HepG2 (cell line): ENCODE measurements around the gene NID2. TPM values are rescaled to one million over a fixed set of nuclear protein-coding genes. Genes with fewer than 3 reads are reported as not detected.
A peak's percentile ranks its signal among the peaks of the same experiment; 100 is the strongest.

Source experiments
- ESRRA ChIP-seq: sonication (generic); formaldehyde crosslinking; IDR thresholded peaks from 2 replicates; pipeline ENCODE4 v1.5.1; 2020; ENCODE audit warnings: mild to moderate bottlenecking, low read depth, missing genetic modification reagents
- KDM4B ChIP-seq: sonication (generic); formaldehyde crosslinking; IDR thresholded peaks from 2 replicates; pipeline ENCODE4 v1.4.0; 2020; ENCODE audit warnings: missing genetic modification reagents
- NFYC ChIP-seq: IDR thresholded peaks from 2 replicates; pipeline ENCODE4 v1.6.1; 2016; ENCODE audit warnings: missing genetic modification reagents, missing compliant biosample characterization
- TEAD2 ChIP-seq: sonication (generic); formaldehyde crosslinking; IDR thresholded peaks from 2 replicates; pipeline ENCODE4 v1.9.0; 2021; ENCODE audit warnings: missing genetic modification reagents
- ZKSCAN5 ChIP-seq: sonication (generic); formaldehyde crosslinking; IDR thresholded peaks from 2 replicates; pipeline ENCODE4 v1.5.1; 2020; ENCODE audit warnings: mild to moderate bottlenecking, missing genetic modification reagents
- ZNF12 ChIP-seq: sonication (generic); formaldehyde crosslinking; IDR thresholded peaks from 2 replicates; pipeline ENCODE4 v1.5.0; 2020; ENCODE audit warnings: missing genetic modification reagents
- ZNF614 ChIP-seq: IDR thresholded peaks from 2 replicates; pipeline ENCODE4 v1.6.1; 2018; ENCODE audit warnings: missing biosample characterization, missing genetic modification reagents, inconsistent platforms, borderline replicate concordance
- ZNF792 ChIP-seq: IDR thresholded peaks from 2 replicates; pipeline ENCODE4 v1.6.1; 2016
- polyA plus RNA-seq, 8 experiments: library from polyadenylated mRNA; depleted of rRNA in 3 of 8; stranded (reverse) in 7 of 8; unstranded in 1 of 8; fragments of >200 nt; fragmentation: Illumina TruSeq in 4 of 8; extraction: Trizol in 4 of 8; gene quantifications; 2 replicates each; pipeline versions ENCODE4 v1.2.1 to v1.2.3, GENCODE V29; 2011 to 2016; ENCODE audit warnings: low read depth in 4 of 8, missing spikeins in 1 of 8, mixed read lengths in 1 of 8; ENCODE audit not compliant: insufficient read depth in 1 of 8
- total RNA-seq, 5 experiments: library from RNA; depleted of rRNA; stranded (reverse); fragments of >200 nt; fragmentation: Illumina TruSeq; extraction: Trizol; gene quantifications; 2 replicates each; pipeline ENCODE4 v1.2.3, GENCODE V29; 2016; ENCODE audit warnings: low read depth in 1 of 5
- TF ChIP-seq, protein P1 (sequence below): sonication (generic); formaldehyde crosslinking; IDR thresholded peaks from 2 replicates; pipeline ENCODE4 v1.4.0; 2020; ENCODE audit warnings: missing genetic modification reagents, borderline replicate concordance
- TF ChIP-seq, protein P2 (sequence below): sonication (generic); formaldehyde crosslinking; IDR thresholded peaks from 2 replicates; pipeline ENCODE4 v1.4.0; 2020; ENCODE audit warnings: mild to moderate bottlenecking, low read depth, missing genetic modification reagents
- TF ChIP-seq, protein P3 (sequence below): sonication (generic); formaldehyde crosslinking; IDR thresholded peaks from 2 replicates; pipeline ENCODE4 v1.4.0; 2020; ENCODE audit warnings: low read depth, mild to moderate bottlenecking, missing genetic modification reagents
- TF ChIP-seq, protein P4 (sequence below): IDR thresholded peaks from 2 replicates; pipeline ENCODE4 v1.6.1; 2016; ENCODE audit warnings: control low read depth
- TF ChIP-seq, protein P5 (sequence below): fragments of 450-650 bp; IDR thresholded peaks from 2 replicates; pipeline ENCODE4 v1.6.1; 2017; ENCODE audit warnings: mild to moderate bottlenecking
- TF ChIP-seq, protein P6 (sequence below): sonication (generic); formaldehyde crosslinking; IDR thresholded peaks from 2 replicates; pipeline ENCODE4 v1.5.0; 2020; ENCODE audit warnings: mild to moderate bottlenecking, missing genetic modification reagents, moderate library complexity
- TF ChIP-seq, protein P7 (sequence below): sonication (generic); formaldehyde crosslinking; conservative IDR thresholded peaks from 2 replicates; pipeline ENCODE4 v1.8.0; 2022; ENCODE audit warnings: low read depth, missing genetic modification reagents

NID2 gene
- total and polyA plus RNA-seq, 2 of the 13 experiments (the other 11 are each of a cell fraction or from before 2014, with no cell fraction given), result 0.11 TPM; not detected in 1

DNA sequence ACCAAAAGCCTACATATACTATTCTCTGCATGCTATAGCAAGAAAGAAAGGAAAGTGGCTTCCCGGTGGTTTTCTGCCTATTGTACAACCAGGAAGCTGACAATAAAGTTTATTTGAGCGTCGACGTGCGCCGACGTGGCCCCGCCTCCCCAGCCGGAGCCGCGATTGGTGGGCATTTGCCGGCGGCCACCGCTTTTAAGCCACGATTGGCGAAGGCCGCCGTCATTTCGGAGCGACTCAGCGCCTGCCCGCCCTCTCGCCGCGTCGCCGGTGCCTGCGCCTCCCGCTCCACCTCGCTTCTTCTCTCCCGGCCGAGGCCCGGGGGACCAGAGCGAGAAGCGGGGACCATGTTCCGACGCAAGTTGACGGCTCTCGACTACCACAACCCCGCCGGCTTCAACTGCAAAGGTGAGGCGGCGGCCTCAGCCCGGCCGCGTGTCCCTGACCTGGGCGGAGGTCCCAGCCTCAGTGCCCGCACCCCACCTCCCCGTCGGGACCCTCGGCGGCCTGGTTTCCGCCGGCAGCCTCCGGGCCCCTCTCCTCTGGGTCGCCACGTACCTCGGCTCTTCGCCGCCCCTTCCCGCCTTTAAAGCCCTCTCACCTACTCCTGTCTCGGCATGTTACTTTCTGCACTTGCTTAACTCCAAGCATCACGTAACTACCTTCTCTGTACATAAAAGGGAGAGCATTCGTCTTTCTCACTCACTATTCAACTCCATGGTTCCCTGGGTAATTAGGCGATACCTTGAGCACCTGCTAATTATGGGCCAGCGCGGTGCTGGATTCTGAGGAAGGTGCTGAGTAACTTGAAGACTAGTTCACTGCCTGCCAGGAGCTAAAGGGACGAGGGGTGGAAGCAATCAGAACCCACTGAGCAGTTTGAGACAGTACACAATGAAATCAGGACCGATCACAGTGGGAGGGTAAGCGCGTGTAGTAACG, 79.3 kb downstream of the NID2 start, which contains the start of gene RTRAF (continued):
- TF ChIP-seq, protein P1, sequence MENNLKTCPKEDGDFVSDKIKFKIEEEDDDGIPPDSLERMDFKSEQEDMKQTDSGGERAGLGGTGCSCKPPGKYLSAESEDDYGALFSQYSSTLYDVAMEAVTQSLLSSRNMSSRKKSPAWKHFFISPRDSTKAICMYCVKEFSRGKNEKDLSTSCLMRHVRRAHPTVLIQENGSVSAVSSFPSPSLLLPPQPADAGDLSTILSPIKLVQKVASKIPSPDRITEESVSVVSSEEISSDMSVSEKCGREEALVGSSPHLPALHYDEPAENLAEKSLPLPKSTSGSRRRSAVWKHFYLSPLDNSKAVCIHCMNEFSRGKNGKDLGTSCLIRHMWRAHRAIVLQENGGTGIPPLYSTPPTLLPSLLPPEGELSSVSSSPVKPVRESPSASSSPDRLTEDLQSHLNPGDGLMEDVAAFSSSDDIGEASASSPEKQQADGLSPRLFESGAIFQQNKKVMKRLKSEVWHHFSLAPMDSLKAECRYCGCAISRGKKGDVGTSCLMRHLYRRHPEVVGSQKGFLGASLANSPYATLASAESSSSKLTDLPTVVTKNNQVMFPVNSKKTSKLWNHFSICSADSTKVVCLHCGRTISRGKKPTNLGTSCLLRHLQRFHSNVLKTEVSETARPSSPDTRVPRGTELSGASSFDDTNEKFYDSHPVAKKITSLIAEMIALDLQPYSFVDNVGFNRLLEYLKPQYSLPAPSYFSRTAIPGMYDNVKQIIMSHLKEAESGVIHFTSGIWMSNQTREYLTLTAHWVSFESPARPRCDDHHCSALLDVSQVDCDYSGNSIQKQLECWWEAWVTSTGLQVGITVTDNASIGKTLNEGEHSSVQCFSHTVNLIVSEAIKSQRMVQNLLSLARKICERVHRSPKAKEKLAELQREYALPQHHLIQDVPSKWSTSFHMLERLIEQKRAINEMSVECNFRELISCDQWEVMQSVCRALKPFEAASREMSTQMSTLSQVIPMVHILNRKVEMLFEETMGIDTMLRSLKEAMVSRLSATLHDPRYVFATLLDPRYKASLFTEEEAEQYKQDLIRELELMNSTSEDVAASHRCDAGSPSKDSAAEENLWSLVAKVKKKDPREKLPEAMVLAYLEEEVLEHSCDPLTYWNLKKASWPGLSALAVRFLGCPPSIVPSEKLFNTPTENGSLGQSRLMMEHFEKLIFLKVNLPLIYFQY, result peak; percentile 27; the same call in 1 of the 2 replicates
- TF ChIP-seq TEAD2 (CRISPR knock-in tag), result no peak
- TF ChIP-seq, protein P2, sequence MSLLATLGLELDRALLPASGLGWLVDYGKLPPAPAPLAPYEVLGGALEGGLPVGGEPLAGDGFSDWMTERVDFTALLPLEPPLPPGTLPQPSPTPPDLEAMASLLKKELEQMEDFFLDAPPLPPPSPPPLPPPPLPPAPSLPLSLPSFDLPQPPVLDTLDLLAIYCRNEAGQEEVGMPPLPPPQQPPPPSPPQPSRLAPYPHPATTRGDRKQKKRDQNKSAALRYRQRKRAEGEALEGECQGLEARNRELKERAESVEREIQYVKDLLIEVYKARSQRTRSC (CRISPR knock-in tag), result 0 out of 2 replicates have a peak, but pooled peaks have one; percentile 30
- no peak for TF ChIP-seq ZNF614 (CRISPR knock-in tag)
- TF ChIP-seq, protein P3, sequence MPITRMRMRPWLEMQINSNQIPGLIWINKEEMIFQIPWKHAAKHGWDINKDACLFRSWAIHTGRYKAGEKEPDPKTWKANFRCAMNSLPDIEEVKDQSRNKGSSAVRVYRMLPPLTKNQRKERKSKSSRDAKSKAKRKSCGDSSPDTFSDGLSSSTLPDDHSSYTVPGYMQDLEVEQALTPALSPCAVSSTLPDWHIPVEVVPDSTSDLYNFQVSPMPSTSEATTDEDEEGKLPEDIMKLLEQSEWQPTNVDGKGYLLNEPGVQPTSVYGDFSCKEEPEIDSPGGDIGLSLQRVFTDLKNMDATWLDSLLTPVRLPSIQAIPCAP (CRISPR knock-in tag), result no peak
- peak; percentile 97 for TF ChIP-seq NFYC (CRISPR knock-in tag)
- no peak for TF ChIP-seq ZNF792 (CRISPR knock-in tag)
- TF ChIP-seq, protein P4, sequence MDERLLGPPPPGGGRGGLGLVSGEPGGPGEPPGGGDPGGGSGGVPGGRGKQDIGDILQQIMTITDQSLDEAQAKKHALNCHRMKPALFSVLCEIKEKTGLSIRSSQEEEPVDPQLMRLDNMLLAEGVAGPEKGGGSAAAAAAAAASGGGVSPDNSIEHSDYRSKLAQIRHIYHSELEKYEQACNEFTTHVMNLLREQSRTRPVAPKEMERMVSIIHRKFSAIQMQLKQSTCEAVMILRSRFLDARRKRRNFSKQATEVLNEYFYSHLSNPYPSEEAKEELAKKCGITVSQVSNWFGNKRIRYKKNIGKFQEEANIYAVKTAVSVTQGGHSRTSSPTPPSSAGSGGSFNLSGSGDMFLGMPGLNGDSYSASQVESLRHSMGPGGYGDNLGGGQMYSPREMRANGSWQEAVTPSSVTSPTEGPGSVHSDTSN (CRISPR knock-in tag), result peak; percentile 89
- no peak for TF ChIP-seq ZNF12 (CRISPR knock-in tag)
- TF ChIP-seq, protein P5, sequence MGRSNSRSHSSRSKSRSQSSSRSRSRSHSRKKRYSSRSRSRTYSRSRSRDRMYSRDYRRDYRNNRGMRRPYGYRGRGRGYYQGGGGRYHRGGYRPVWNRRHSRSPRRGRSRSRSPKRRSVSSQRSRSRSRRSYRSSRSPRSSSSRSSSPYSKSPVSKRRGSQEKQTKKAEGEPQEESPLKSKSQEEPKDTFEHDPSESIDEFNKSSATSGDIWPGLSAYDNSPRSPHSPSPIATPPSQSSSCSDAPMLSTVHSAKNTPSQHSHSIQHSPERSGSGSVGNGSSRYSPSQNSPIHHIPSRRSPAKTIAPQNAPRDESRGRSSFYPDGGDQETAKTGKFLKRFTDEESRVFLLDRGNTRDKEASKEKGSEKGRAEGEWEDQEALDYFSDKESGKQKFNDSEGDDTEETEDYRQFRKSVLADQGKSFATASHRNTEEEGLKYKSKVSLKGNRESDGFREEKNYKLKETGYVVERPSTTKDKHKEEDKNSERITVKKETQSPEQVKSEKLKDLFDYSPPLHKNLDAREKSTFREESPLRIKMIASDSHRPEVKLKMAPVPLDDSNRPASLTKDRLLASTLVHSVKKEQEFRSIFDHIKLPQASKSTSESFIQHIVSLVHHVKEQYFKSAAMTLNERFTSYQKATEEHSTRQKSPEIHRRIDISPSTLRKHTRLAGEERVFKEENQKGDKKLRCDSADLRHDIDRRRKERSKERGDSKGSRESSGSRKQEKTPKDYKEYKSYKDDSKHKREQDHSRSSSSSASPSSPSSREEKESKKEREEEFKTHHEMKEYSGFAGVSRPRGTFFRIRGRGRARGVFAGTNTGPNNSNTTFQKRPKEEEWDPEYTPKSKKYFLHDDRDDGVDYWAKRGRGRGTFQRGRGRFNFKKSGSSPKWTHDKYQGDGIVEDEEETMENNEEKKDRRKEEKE, result no peak
- TF ChIP-seq, protein P6, sequence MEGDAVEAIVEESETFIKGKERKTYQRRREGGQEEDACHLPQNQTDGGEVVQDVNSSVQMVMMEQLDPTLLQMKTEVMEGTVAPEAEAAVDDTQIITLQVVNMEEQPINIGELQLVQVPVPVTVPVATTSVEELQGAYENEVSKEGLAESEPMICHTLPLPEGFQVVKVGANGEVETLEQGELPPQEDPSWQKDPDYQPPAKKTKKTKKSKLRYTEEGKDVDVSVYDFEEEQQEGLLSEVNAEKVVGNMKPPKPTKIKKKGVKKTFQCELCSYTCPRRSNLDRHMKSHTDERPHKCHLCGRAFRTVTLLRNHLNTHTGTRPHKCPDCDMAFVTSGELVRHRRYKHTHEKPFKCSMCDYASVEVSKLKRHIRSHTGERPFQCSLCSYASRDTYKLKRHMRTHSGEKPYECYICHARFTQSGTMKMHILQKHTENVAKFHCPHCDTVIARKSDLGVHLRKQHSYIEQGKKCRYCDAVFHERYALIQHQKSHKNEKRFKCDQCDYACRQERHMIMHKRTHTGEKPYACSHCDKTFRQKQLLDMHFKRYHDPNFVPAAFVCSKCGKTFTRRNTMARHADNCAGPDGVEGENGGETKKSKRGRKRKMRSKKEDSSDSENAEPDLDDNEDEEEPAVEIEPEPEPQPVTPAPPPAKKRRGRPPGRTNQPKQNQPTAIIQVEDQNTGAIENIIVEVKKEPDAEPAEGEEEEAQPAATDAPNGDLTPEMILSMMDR (CRISPR knock-in tag), result no peak
- TF ChIP-seq KDM4B, result no peak
- TF ChIP-seq ESRRA, result no peak
- TF ChIP-seq ZKSCAN5 (CRISPR knock-in tag), result no peak
- TF ChIP-seq, protein P7, sequence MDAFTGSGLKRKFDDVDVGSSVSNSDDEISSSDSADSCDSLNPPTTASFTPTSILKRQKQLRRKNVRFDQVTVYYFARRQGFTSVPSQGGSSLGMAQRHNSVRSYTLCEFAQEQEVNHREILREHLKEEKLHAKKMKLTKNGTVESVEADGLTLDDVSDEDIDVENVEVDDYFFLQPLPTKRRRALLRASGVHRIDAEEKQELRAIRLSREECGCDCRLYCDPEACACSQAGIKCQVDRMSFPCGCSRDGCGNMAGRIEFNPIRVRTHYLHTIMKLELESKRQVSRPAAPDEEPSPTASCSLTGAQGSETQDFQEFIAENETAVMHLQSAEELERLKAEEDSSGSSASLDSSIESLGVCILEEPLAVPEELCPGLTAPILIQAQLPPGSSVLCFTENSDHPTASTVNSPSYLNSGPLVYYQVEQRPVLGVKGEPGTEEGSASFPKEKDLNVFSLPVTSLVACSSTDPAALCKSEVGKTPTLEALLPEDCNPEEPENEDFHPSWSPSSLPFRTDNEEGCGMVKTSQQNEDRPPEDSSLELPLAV (CRISPR knock-in tag), result no peak
